GM12875 (cell line): ENCODE data around the gene MARS1.

ENCODE experiments used
- H3K4me3 ChIP-seq: one replicate; pipeline ENCODE4 v1.5.1; 2011; ENCODE audit warnings: low read depth, low read length, control low read depth
- TF ChIP-seq, protein P1 (sequence below): IDR thresholded peaks from 2 replicates; pipeline ENCODE4 v1.5.1; 2011; ENCODE audit warnings: low read depth, mild to moderate bottlenecking, control low read depth, inconsistent platforms, low read length, moderate library complexity, borderline replicate concordance; ENCODE audit not compliant: insufficient read depth

The MARS1 gene

DNA sequence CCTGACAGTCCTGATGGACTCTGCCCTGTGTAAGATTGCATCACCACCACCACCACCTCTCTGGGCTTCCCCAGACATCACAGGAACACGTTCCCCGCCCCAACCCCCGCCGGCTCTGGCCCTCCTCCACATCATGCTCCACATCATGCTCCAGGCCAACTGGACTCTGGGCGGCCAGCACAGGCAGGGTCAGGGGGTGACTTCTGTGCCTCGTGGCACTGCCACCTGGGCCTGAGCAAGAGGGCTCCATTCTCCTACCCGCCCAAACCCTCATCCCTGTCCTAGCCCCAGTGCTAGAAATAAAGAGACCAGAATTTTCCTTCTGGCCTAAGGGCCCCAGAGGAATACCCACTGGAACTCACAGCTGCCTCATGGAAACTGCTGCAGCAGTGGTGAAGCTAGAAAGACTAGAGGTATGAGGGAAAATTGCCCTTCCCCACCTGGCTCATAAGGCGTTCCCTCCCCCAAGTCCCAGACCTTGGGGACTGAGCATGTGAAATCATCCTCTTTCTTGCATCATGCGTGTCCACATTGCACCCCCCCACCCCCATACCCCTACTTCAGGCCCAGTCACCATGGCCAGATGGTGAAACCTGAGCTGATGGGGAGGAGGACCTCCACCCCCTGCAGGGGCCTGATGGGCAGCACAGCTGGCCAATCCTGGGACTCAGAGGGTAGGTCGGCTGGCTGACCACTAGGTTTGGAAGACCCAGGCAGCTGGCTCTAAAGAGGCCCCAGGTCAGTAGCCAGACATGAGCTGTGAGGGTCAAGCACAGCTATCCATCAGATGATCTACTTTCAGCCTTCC, 33.1 kb upstream of the MARS1 start, which contains the start of gene INHBE:
Gene INHBE (plus strand): TSS at position 742 of the 808 bp plus-strand sequence. CDS start 230 bp downstream, outside the sequence.
- H3K4me3 ChIP-seq: no peak within 1 kb of the TSS
- TF ChIP-seq, protein P1, sequence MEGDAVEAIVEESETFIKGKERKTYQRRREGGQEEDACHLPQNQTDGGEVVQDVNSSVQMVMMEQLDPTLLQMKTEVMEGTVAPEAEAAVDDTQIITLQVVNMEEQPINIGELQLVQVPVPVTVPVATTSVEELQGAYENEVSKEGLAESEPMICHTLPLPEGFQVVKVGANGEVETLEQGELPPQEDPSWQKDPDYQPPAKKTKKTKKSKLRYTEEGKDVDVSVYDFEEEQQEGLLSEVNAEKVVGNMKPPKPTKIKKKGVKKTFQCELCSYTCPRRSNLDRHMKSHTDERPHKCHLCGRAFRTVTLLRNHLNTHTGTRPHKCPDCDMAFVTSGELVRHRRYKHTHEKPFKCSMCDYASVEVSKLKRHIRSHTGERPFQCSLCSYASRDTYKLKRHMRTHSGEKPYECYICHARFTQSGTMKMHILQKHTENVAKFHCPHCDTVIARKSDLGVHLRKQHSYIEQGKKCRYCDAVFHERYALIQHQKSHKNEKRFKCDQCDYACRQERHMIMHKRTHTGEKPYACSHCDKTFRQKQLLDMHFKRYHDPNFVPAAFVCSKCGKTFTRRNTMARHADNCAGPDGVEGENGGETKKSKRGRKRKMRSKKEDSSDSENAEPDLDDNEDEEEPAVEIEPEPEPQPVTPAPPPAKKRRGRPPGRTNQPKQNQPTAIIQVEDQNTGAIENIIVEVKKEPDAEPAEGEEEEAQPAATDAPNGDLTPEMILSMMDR: no peak

DNA sequence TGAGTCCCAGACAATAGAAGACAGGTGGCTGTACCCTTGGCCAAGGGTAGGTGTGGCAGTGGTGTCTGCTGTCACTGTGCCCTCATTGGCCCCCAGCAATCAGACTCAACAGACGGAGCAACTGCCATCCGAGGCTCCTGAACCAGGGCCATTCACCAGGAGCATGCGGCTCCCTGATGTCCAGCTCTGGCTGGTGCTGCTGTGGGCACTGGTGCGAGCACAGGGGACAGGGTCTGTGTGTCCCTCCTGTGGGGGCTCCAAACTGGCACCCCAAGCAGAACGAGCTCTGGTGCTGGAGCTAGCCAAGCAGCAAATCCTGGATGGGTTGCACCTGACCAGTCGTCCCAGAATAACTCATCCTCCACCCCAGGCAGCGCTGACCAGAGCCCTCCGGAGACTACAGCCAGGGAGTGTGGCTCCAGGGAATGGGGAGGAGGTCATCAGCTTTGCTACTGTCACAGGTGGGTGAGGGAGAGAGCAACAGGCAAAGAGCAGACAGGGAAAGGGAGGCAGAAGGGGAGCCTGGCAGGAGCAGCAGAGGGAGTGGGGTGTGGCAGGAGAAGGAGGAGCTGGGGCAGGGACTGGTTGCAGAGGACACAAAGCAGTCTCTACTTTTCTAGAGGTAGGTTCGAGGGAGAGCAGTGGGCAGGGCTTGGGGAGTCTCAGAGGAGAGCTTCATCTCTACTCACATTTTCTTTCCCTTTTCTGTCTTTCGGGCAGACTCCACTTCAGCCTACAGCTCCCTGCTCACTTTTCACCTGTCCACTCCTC, 32.3 kb upstream of the MARS1 start:
- TF ChIP-seq, protein P1: no peak

DNA sequence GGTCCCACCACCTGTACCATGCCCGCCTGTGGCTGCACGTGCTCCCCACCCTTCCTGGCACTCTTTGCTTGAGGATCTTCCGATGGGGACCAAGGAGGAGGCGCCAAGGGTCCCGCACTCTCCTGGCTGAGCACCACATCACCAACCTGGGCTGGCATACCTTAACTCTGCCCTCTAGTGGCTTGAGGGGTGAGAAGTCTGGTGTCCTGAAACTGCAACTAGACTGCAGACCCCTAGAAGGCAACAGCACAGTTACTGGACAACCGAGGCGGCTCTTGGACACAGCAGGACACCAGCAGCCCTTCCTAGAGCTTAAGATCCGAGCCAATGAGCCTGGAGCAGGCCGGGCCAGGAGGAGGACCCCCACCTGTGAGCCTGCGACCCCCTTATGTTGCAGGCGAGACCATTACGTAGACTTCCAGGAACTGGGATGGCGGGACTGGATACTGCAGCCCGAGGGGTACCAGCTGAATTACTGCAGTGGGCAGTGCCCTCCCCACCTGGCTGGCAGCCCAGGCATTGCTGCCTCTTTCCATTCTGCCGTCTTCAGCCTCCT, 31.6 kb upstream of the MARS1 start:
- no peak overlapping the region for H3K4me3 ChIP-seq
- TF ChIP-seq, protein P1: peak; percentile 90

More for the DNA sequence above, 32.3 kb upstream of the MARS1 start:
- no peak overlapping the region for H3K4me3 ChIP-seq

DNA sequence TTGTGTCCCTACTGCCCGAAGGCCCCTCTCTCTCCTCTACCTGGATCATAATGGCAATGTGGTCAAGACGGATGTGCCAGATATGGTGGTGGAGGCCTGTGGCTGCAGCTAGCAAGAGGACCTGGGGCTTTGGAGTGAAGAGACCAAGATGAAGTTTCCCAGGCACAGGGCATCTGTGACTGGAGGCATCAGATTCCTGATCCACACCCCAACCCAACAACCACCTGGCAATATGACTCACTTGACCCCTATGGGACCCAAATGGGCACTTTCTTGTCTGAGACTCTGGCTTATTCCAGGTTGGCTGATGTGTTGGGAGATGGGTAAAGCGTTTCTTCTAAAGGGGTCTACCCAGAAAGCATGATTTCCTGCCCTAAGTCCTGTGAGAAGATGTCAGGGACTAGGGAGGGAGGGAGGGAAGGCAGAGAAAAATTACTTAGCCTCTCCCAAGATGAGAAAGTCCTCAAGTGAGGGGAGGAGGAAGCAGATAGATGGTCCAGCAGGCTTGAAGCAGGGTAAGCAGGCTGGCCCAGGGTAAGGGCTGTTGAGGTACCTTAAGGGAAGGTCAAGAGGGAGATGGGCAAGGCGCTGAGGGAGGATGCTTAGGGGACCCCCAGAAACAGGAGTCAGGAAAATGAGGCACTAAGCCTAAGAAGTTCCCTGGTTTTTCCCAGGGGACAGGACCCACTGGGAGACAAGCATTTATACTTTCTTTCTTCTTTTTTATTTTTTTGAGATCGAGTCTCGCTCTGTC, 31.0 kb upstream of the MARS1 start:
- H3K4me3 ChIP-seq: no peak overlapping the region

DNA sequence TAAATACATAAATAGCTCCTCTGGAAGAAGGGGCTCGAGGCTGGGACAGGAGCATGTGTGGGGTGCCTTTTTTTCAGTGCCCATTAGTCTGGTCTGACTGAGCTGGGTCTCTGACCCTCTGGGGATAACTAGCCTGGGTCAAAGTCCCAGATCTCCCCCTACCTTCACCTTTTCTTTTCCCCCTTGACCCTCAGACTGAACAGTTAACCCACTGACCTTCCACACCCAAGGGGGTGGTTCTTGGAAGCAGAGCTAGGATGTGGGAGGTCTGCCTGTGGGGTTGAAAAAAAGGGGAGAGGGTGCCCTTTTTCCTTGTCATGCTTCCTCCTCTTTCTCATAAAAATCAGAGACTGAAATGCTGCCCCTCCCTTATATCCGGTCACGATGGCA, 29.2 kb upstream of the MARS1 start:
- TF ChIP-seq, protein P1: no peak
- peak overlapping the region; percentile 56 for H3K4me3 ChIP-seq

More for the DNA sequence above, 31.0 kb upstream of the MARS1 start:
- TF ChIP-seq, protein P1: no peak

DNA sequence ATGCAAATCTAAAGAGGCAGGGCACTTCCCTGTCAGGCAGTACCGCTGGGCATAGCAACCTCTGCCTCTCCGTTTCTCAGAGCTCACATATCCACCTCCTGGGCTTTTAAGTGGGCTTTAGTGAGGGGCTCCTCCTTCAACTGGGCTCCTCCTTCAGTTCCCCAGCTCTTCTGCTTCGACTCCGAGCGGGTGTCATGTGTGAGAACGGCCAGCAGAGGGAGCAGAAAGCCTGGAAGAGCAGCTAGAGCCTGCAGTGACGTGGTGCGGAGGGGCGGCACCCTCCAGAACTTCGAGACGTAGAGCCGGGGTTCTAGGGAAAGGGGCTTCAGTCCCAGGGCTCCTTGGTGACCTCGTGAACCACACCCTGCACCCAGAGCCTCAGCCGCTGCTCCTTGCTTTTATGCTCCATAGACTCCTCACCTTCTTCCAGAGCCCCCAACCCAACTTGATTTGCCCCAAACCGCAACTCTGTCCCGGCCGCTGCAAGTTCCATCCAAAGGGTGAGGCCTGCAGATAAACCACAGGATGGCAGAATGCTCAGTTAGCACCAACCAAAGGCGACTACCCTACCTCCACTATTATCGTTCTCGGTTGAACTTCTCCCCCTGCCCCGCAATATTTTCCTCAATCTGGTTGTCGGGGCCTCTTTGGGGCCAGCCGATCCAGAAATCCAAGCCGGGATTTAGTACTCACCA, 28.7 kb upstream of the MARS1 start:
- peak overlapping the region; percentile 56 for H3K4me3 ChIP-seq
- TF ChIP-seq, protein P1: peak; percentile 97
